PC-9 (cell line): ENCODE results near the gene BFSP2. TPM values are rescaled to one million over a fixed set of nuclear protein-coding genes. Genes with fewer than 3 reads are reported as not detected.

Experiments
- BruUV-seq: library from RNA; stranded (reverse); fragments of 400-500 nt; replicated peaks from 2 replicates; lab custom pipeline; 2021; lab: Mats Ljungman, UMichigan
- CTCF ChIA-PET: fragments of 300-600 bp; sonication (Branson Sonifier 250); formaldehyde crosslinking; loops from one replicate; lab custom pipeline; 2022; ENCODE audit warnings: antibody characterized with exemption; lab: Charles Lee
- POLR2A ChIA-PET: fragments of 300-600 bp; sonication (Branson Sonifier 250); formaldehyde crosslinking; loops from one replicate; lab custom pipeline; 2022; ENCODE audit warnings: antibody characterized with exemption; ENCODE audit not compliant: unreplicated experiment; lab: Charles Lee
- DNase-seq, 2 experiments: peaks; one replicate each; pipeline versions ENCODE4 v3.0.0 to v3.0.0-alpha.2; 2015 to 2022; ENCODE audit warnings: mixed read lengths in 1 of 2
- H2AFZ ChIP-seq: fragments of 200-600 bp; sonication (generic); 2 replicates; pipeline ENCODE4 v1.8.1; 2017; ENCODE audit warnings: antibody characterized with exemption
- H3F3A ChIP-seq: fragments of 200-600 bp; sonication (generic); 2 replicates; pipeline ENCODE4 v1.8.1; 2017; ENCODE audit warnings: antibody characterized with exemption, mild to moderate bottlenecking, low read depth; ENCODE audit not compliant: insufficient read depth
- H3K27ac ChIP-seq: fragments of 200-600 bp; sonication (generic); 2 replicates; pipeline ENCODE4 v1.6.1; 2016; ENCODE audit warnings: mixed run types
- H3K27me3 ChIP-seq: fragments of 200-600 bp; sonication (generic); 2 replicates; pipeline ENCODE4 v1.6.1; 2016; ENCODE audit warnings: low read depth, mixed run types; ENCODE audit not compliant: insufficient read depth
- H3K36me3 ChIP-seq: fragments of 200-600 bp; sonication (generic); 2 replicates; pipeline ENCODE4 v1.6.1; 2016; ENCODE audit warnings: low read depth, mixed run types
- H3K4me1 ChIP-seq: fragments of 200-600 bp; sonication (generic); replicated peaks from 2 replicates; pipeline ENCODE4 v1.6.1; 2016; ENCODE audit warnings: mixed run types; ENCODE audit not compliant: insufficient read depth
- H3K4me2 ChIP-seq: fragments of 200-600 bp; sonication (generic); 2 replicates; pipeline ENCODE4 v1.6.1; 2017; ENCODE audit warnings: mixed run types
- H3K4me3 ChIP-seq: fragments of 200-600 bp; sonication (generic); 2 replicates; pipeline ENCODE4 v1.6.1; 2016; ENCODE audit warnings: mixed run types
- H3K79me2 ChIP-seq: fragments of 200-600 bp; sonication (generic); 2 replicates; pipeline ENCODE4 v1.6.1; 2017; ENCODE audit warnings: low read depth, mixed run types
- H3K9me2 ChIP-seq: fragments of 200-600 bp; sonication (generic); 2 replicates; pipeline ENCODE4 v1.8.1; 2017; ENCODE audit warnings: mild to moderate bottlenecking; ENCODE audit not compliant: insufficient read depth
- H3K9me3 ChIP-seq: fragments of 200-600 bp; sonication (generic); 2 replicates; pipeline ENCODE4 v1.8.1; 2016; ENCODE audit warnings: low read depth; ENCODE audit not compliant: insufficient read depth
- H4K20me1 ChIP-seq: fragments of 200-600 bp; sonication (generic); 2 replicates; pipeline ENCODE4 v1.8.1; 2017; ENCODE audit not compliant: insufficient read depth
- EZH2 ChIP-seq: fragments of 200-600 bp; sonication (generic); IDR thresholded peaks from 2 replicates; pipeline ENCODE4 v1.8.0; 2017; ENCODE audit warnings: antibody characterized with exemption, low read depth
- intact Hi-C: fragments of 100-400 bp; cut with micrococcal nuclease; formaldehyde crosslinking; loops from one replicate; pipeline ENCODE4 v1.10.0; 2022; ENCODE audit not compliant: unreplicated experiment
- total RNA-seq: library from RNA; stranded (reverse); gene quantifications from 2 replicates; pipeline ENCODE4 v1.2.3, GENCODE V29; 2021
- TF ChIP-seq, protein P1 (sequence below): fragments of 200-600 bp; sonication (generic); conservative IDR thresholded peaks from 2 replicates; pipeline ENCODE4 v1.6.1; 2017; ENCODE audit warnings: mixed run types, antibody characterized with exemption, mild to moderate bottlenecking, moderate library complexity

Gene BFSP2
- total RNA-seq, 1 experiment from 2014 or later = not detected

- Histone ChIP-seq H3K36me3 (no peaks in the 10 kb centered on the region), H3K4me1 (peaks cover 15% of the 10 kb centered on the region), H3K27ac (peak overlapping the region; percentile 76), H3K79me2 (no peaks in the 10 kb centered on the region), H3K4me2 (peak overlapping the region; percentile 41), H3K27me3 (no peaks in the 10 kb centered on the region), H3K9me2 (no peaks in the 10 kb centered on the region), H4K20me1 (no peaks in the 10 kb centered on the region), H3K4me3 (no peak overlapping the region), H2AFZ (no peak overlapping the region; the same call in 1 of the 2 replicates), H3F3A (peaks cover 4% of the 10 kb centered on the region; the same call in 1 of the 2 replicates), H3K9me3 (no peaks in the 10 kb centered on the region)
- ChIA-PET CTCF (no interaction called here), POLR2A (no interaction called here)
- no peak for TF ChIP-seq EZH2
- TF ChIP-seq, protein P1, sequence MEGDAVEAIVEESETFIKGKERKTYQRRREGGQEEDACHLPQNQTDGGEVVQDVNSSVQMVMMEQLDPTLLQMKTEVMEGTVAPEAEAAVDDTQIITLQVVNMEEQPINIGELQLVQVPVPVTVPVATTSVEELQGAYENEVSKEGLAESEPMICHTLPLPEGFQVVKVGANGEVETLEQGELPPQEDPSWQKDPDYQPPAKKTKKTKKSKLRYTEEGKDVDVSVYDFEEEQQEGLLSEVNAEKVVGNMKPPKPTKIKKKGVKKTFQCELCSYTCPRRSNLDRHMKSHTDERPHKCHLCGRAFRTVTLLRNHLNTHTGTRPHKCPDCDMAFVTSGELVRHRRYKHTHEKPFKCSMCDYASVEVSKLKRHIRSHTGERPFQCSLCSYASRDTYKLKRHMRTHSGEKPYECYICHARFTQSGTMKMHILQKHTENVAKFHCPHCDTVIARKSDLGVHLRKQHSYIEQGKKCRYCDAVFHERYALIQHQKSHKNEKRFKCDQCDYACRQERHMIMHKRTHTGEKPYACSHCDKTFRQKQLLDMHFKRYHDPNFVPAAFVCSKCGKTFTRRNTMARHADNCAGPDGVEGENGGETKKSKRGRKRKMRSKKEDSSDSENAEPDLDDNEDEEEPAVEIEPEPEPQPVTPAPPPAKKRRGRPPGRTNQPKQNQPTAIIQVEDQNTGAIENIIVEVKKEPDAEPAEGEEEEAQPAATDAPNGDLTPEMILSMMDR = no peak
- DNase-seq = no peak
- no TSS peak for BruUV-seq
- intact Hi-C loops = loop anchor here (1.0 to 5.0 kb wide), 3 partner anchors 126 to 218 kb away; partner anchors contain the start of gene TOPBP1
Observed at GRCh38 chr3:133444423-133444774, 44.5 kb downstream of the BFSP2 start.

GRCh38 chr3:133445108-133445507 lies 45.3 kb downstream of the BFSP2 start:
- Histone ChIP-seq H3K36me3 (no peaks in the 10 kb centered on the region), H3K9me2 (no peaks in the 10 kb centered on the region), H3K27me3 (no peaks in the 10 kb centered on the region), H3K4me2 (no peak overlapping the region), H3K4me3 (no peak overlapping the region), H3F3A (peaks cover 4% of the 10 kb centered on the region; the same call in 1 of the 2 replicates), H2AFZ (no peak overlapping the region), H3K4me1 (peaks cover 15% of the 10 kb centered on the region), H3K9me3 (no peaks in the 10 kb centered on the region), H4K20me1 (no peaks in the 10 kb centered on the region), H3K79me2 (no peaks in the 10 kb centered on the region), H3K27ac (peak overlapping the region; percentile 76; the same call in 1 of the 2 replicates)
- no TSS peak for BruUV-seq
- POLR2A ChIA-PET = no interaction called here
- CTCF ChIA-PET = no interaction called here
- no peak for TF ChIP-seq EZH2
- TF ChIP-seq, protein P1 = no peak
- DNase-seq = no peak
- intact Hi-C loops = loop anchor here (2.0 kb wide), 1 partner anchor 134 kb away; no protein-coding TSS in a partner anchor

GRCh38 chr3:133447750-133448477 lies 48.1 kb downstream of the BFSP2 start:
- Histone ChIP-seq H3K27ac (no peak overlapping the region), H3K79me2 (no peaks in the 10 kb centered on the region), H4K20me1 (no peaks in the 10 kb centered on the region), H3K36me3 (no peaks in the 10 kb centered on the region), H3K4me2 (no peak overlapping the region), H3K4me1 (peaks cover 23% of the 10 kb centered on the region), H2AFZ (no peak overlapping the region), H3K4me3 (no peak overlapping the region), H3K9me3 (no peaks in the 10 kb centered on the region), H3K9me2 (no peaks in the 10 kb centered on the region), H3K27me3 (no peaks in the 10 kb centered on the region), H3F3A (peaks cover 11% of the 10 kb centered on the region; the same call in 1 of the 2 replicates)
- BruUV-seq = no TSS peak
- POLR2A ChIA-PET = no interaction called here
- TF ChIP-seq, protein P1 = no peak
- no peak for TF ChIP-seq EZH2
- DNase-seq = no peak
- intact Hi-C loops = no loop called here
- CTCF ChIA-PET = no interaction called here
